Measurements from ENCODE around the gene MAGI1. TPM values are rescaled to one million over a fixed set of nuclear protein-coding genes. Genes with fewer than 3 reads are reported as not detected.

MAGI1 gene
- total RNA-seq, 2 donors from 2014 or later = 38.6 to 45.1 TPM

DNA sequence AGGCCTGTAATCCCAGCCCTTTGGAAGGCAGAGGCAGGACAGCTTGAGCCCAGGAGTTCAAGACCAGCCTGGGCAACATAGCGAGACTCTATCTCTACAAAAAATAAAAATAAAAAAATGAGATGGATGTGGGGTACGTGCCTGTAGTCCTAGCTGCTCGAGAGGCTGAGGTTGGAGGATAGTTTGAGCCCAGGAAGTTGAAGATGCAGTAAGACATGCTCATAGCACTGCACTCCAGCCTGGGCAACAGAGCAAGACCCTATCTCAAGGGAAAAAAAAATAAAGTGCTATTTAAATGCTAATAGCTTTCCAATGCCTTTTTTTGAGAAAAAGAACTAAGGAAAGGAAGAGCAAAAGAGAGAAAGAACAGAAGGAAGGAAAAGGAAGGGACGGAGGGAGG, 94.5 kb downstream of the MAGI1 start:
- no peaks in the 10 kb centered on the region for H3K36me3 Mint-ChIP-seq (ENCODE audit: low read depth)
- no peaks in the 10 kb centered on the region for H3K27me3 Mint-ChIP-seq (ENCODE audit: insufficient read depth)
- Histone ChIP-seq H3K27me3 (ENCODE audit: control insufficient read depth, insufficient read depth, low read length, poor library complexity, severe bottlenecking) (no peaks in the 10 kb centered on the region), H3K4me1 (ENCODE audit: control insufficient read depth, insufficient read depth, low read length) (no peaks in the 10 kb centered on the region), H3K36me3 (ENCODE audit: control insufficient read depth, insufficient read depth, low read length) (no peaks in the 10 kb centered on the region), H3K27ac (ENCODE audit: low read depth, low read length) (no peak overlapping the region), H3K9ac (ENCODE audit: extremely low read depth, low read length, poor library complexity, severe bottlenecking) (no peak overlapping the region), H3K4me3 (ENCODE audit: low read length) (no peak overlapping the region), H3K9me3 (ENCODE audit: control insufficient read depth, low read length) (no peaks in the 10 kb centered on the region)
- peaks cover 20% of the 10 kb centered on the region for H3K4me1 Mint-ChIP-seq
- no peak overlapping the region for H3K27ac Mint-ChIP-seq
- H3K4me3 Mint-ChIP-seq = no peak overlapping the region
- 91 to 92% methylated on average over 2 to 3 of the region's 4 CpGs for WGBS, 2 experiments (ENCODE audit: insufficient coverage in 1 of 2, insufficient read length in 1 of 2)
- H3K9me3 Mint-ChIP-seq = no peaks in the 10 kb centered on the region
- no peak for DNase-seq
- TF ChIP-seq, protein P1, sequence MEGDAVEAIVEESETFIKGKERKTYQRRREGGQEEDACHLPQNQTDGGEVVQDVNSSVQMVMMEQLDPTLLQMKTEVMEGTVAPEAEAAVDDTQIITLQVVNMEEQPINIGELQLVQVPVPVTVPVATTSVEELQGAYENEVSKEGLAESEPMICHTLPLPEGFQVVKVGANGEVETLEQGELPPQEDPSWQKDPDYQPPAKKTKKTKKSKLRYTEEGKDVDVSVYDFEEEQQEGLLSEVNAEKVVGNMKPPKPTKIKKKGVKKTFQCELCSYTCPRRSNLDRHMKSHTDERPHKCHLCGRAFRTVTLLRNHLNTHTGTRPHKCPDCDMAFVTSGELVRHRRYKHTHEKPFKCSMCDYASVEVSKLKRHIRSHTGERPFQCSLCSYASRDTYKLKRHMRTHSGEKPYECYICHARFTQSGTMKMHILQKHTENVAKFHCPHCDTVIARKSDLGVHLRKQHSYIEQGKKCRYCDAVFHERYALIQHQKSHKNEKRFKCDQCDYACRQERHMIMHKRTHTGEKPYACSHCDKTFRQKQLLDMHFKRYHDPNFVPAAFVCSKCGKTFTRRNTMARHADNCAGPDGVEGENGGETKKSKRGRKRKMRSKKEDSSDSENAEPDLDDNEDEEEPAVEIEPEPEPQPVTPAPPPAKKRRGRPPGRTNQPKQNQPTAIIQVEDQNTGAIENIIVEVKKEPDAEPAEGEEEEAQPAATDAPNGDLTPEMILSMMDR (conservative IDR thresholded peaks at IDR 0.05) = no peak

DNA sequence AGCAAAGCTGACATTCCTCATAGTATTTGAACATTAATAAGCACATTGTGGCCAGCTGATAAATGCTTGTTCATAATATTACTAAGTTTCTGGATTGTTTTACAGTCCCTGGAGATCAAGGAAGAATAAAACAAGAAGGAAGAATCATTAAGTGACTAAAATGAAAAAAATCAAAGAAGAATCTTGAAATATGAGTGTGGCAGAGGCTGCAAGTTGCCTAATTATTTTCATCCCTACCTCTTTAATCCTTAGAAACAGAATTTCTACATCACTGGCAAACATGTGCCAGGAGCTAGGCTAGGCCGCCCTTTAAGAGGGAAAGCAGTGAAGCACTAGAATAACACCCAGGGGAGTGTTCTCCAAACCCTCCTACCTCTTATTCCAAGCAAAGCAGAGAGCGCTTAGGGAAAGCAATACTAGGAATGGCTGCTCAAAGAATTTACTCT, 98.9 kb downstream of the MAGI1 start:
- WGBS, 2 experiments (ENCODE audit: insufficient coverage in 1 of 2, insufficient read length in 1 of 2) = 89 to 100% methylated on average over 1 to 2 of the region's 2 CpGs
- no peaks in the 10 kb centered on the region for H3K27me3 Mint-ChIP-seq (ENCODE audit: insufficient read depth)
- no peak overlapping the region for H3K27ac Mint-ChIP-seq
- no peaks in the 10 kb centered on the region for H3K9me3 ChIP-seq (ENCODE audit: control insufficient read depth, low read length)
- no peaks in the 10 kb centered on the region for H3K36me3 ChIP-seq (ENCODE audit: control insufficient read depth, insufficient read depth, low read length)
- H3K4me1 Mint-ChIP-seq = peaks cover 21% of the 10 kb centered on the region
- H3K36me3 Mint-ChIP-seq (ENCODE audit: low read depth) = no peaks in the 10 kb centered on the region
- H3K27ac ChIP-seq (ENCODE audit: low read depth, low read length) = no peak overlapping the region
- no peak overlapping the region for H3K4me3 Mint-ChIP-seq
- TF ChIP-seq, protein P1 (conservative IDR thresholded peaks at IDR 0.05) = no peak
- H3K4me1 ChIP-seq (ENCODE audit: control insufficient read depth, insufficient read depth, low read length) = peaks cover 6% of the 10 kb centered on the region
- peak; percentile 36 for DNase-seq
- H3K27me3 ChIP-seq (ENCODE audit: control insufficient read depth, insufficient read depth, low read length, poor library complexity, severe bottlenecking) = no peaks in the 10 kb centered on the region
- H3K9ac ChIP-seq (ENCODE audit: extremely low read depth, low read length, poor library complexity, severe bottlenecking) = no peak overlapping the region
- no peaks in the 10 kb centered on the region for H3K9me3 Mint-ChIP-seq
- H3K4me3 ChIP-seq (ENCODE audit: low read length) = no peak overlapping the region

DNA sequence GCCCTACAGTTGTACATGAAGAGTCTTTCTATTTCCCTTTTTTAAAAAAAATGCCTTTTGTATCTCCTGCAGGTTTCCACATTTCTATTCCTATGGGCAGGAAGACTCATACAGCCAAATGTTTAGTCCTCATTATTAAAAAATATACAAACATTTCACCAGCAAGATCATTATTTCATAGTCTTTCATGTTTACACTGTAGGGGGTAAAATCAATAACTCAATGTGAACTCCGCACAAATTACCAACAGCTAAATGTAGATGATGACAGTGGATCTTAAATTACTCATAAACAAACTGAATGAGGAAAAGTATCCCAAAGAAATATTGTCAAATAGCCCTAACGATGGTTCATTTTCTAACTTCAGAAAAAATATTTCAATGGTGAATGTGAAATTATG, 99.5 kb downstream of the MAGI1 start:
- peaks cover 24% of the 10 kb centered on the region for H3K4me1 Mint-ChIP-seq

More for the DNA sequence above, 99.5 kb downstream of the MAGI1 start:
- Histone ChIP-seq H3K4me1 (ENCODE audit: control insufficient read depth, insufficient read depth, low read length) (peaks cover 6% of the 10 kb centered on the region), H3K9ac (ENCODE audit: extremely low read depth, low read length, poor library complexity, severe bottlenecking) (no peak overlapping the region), H3K36me3 (ENCODE audit: control insufficient read depth, insufficient read depth, low read length) (no peaks in the 10 kb centered on the region), H3K27me3 (ENCODE audit: control insufficient read depth, insufficient read depth, low read length, poor library complexity, severe bottlenecking) (no peaks in the 10 kb centered on the region), H3K9me3 (ENCODE audit: control insufficient read depth, low read length) (no peaks in the 10 kb centered on the region), H3K4me3 (ENCODE audit: low read length) (no peak overlapping the region), H3K27ac (ENCODE audit: low read depth, low read length) (no peak overlapping the region)
- no peak for DNase-seq
- 88 to 100% methylated on average over 1 to 2 of the region's 2 CpGs for WGBS, 2 experiments (ENCODE audit: insufficient coverage in 1 of 2, insufficient read length in 1 of 2)
- no peaks in the 10 kb centered on the region for H3K9me3 Mint-ChIP-seq
- no peaks in the 10 kb centered on the region for H3K36me3 Mint-ChIP-seq (ENCODE audit: low read depth)
- TF ChIP-seq, protein P1 (conservative IDR thresholded peaks at IDR 0.05) = no peak
- H3K4me3 Mint-ChIP-seq = no peak overlapping the region
- no peaks in the 10 kb centered on the region for H3K27me3 Mint-ChIP-seq (ENCODE audit: insufficient read depth)
- no peak overlapping the region for H3K27ac Mint-ChIP-seq
